T-helper 2 cell treated with Interferon-gamma antibody and Interleukin-4, amounts not matched to agents 5 μg/mL and 100 μg/mL, for 36 hours (primary cell): Measurements from ENCODE around the gene ZNF423.

Experiments
- DNase-seq: peaks from one replicate; pipeline ENCODE4 v3.0.0; 2021; ENCODE audit warnings: low spot score
- H3K27ac Mint-ChIP-seq: one replicate; pipeline ENCODE4 v1.8.0; 2021; ENCODE audit warnings: mild to moderate bottlenecking, mixed read lengths
- H3K27me3 Mint-ChIP-seq: one replicate; pipeline ENCODE4 v1.8.0; 2021; ENCODE audit warnings: low read depth, mixed read lengths
- H3K36me3 Mint-ChIP-seq: one replicate; pipeline ENCODE4 v1.8.0; 2021; ENCODE audit warnings: low read depth, mixed read lengths
- H3K4me1 Mint-ChIP-seq: one replicate; pipeline ENCODE4 v1.8.0; 2021; ENCODE audit warnings: low read depth, mixed read lengths
- H3K4me3 Mint-ChIP-seq: one replicate; pipeline ENCODE4 v1.8.0; 2022; ENCODE audit warnings: mild to moderate bottlenecking, moderate library complexity, mixed read lengths
- H3K9me3 Mint-ChIP-seq: one replicate; pipeline ENCODE4 v1.8.0; 2021; ENCODE audit warnings: mixed read lengths

ZNF423 gene

GRCh38 chr16:49651996-49652395 is 203.9 kb downstream of the ZNF423 start:
- Mint-ChIP-seq H3K4me3 (no peak overlapping the region), H3K9me3 (peaks cover 17% of the 10 kb centered on the region), H3K27ac (no peak overlapping the region), H3K27me3 (no peaks in the 10 kb centered on the region), H3K4me1 (no peaks in the 10 kb centered on the region), H3K36me3 (peaks cover 2% of the 10 kb centered on the region)
- DNase-seq: no peak

GRCh38 chr16:49651226-49651625 is 204.7 kb downstream of the ZNF423 start:
- Mint-ChIP-seq H3K27ac (no peak overlapping the region), H3K9me3 (peaks cover 20% of the 10 kb centered on the region), H3K4me3 (no peak overlapping the region), H3K36me3 (peaks cover 2% of the 10 kb centered on the region), H3K27me3 (no peaks in the 10 kb centered on the region), H3K4me1 (no peaks in the 10 kb centered on the region)
- no peak for DNase-seq

GRCh38 chr16:49650603-49651002 is 205.3 kb downstream of the ZNF423 start:
- Mint-ChIP-seq H3K9me3 (peaks cover 26% of the 10 kb centered on the region), H3K4me1 (no peaks in the 10 kb centered on the region), H3K36me3 (peaks cover 2% of the 10 kb centered on the region), H3K27ac (no peak overlapping the region), H3K27me3 (no peaks in the 10 kb centered on the region), H3K4me3 (no peak overlapping the region)
- DNase-seq: no peak

GRCh38 chr16:49649013-49649765 is 206.7 kb downstream of the ZNF423 start:
- Mint-ChIP-seq H3K4me1 (no peaks in the 10 kb centered on the region), H3K36me3 (peaks cover 2% of the 10 kb centered on the region), H3K27ac (no peak overlapping the region), H3K27me3 (no peaks in the 10 kb centered on the region), H3K9me3 (peaks cover 26% of the 10 kb centered on the region), H3K4me3 (no peak overlapping the region)
- DNase-seq: no peak

- H3K4me3 Mint-ChIP-seq: no peak overlapping the region
- no peaks in the 10 kb centered on the region for H3K4me1 Mint-ChIP-seq
Measured at GRCh38 chr16:49647673-49648072, 208.2 kb downstream of the ZNF423 start.

GRCh38 chr16:49645263-49645662 is 210.6 kb downstream of the ZNF423 start:
- H3K9me3 Mint-ChIP-seq: peaks cover 26% of the 10 kb centered on the region
- DNase-seq: no peak
- H3K4me1 Mint-ChIP-seq: no peaks in the 10 kb centered on the region
- no peak overlapping the region for H3K27ac Mint-ChIP-seq
- peaks cover 2% of the 10 kb centered on the region for H3K36me3 Mint-ChIP-seq
- H3K4me3 Mint-ChIP-seq: no peak overlapping the region
- H3K27me3 Mint-ChIP-seq: no peaks in the 10 kb centered on the region

More at GRCh38 chr16:49647673-49648072, 208.2 kb downstream of the ZNF423 start:
- Mint-ChIP-seq H3K9me3 (peaks cover 26% of the 10 kb centered on the region), H3K36me3 (peaks cover 2% of the 10 kb centered on the region), H3K27ac (no peak overlapping the region), H3K27me3 (no peaks in the 10 kb centered on the region)
- no peak for DNase-seq

- Mint-ChIP-seq H3K9me3 (peaks cover 26% of the 10 kb centered on the region), H3K27ac (no peak overlapping the region), H3K27me3 (no peaks in the 10 kb centered on the region), H3K4me1 (no peaks in the 10 kb centered on the region), H3K36me3 (peaks cover 2% of the 10 kb centered on the region), H3K4me3 (no peak overlapping the region)
- no peak for DNase-seq
Measured at GRCh38 chr16:49644145-49644463, 211.8 kb downstream of the ZNF423 start.

- no peak for DNase-seq
- Mint-ChIP-seq H3K4me1 (no peaks in the 10 kb centered on the region), H3K4me3 (no peak overlapping the region), H3K27ac (no peak overlapping the region), H3K36me3 (peaks cover 2% of the 10 kb centered on the region), H3K9me3 (peaks cover 22% of the 10 kb centered on the region), H3K27me3 (no peaks in the 10 kb centered on the region)
Measured at GRCh38 chr16:49643429-49644144, 212.3 kb downstream of the ZNF423 start.

GRCh38 chr16:49641250-49641649 is 214.7 kb downstream of the ZNF423 start:
- H3K27me3 Mint-ChIP-seq: no peaks in the 10 kb centered on the region
- H3K36me3 Mint-ChIP-seq: no peaks in the 10 kb centered on the region
- H3K9me3 Mint-ChIP-seq: peaks cover 7% of the 10 kb centered on the region
- H3K4me3 Mint-ChIP-seq: no peak overlapping the region
- H3K27ac Mint-ChIP-seq: no peak overlapping the region
- H3K4me1 Mint-ChIP-seq: no peaks in the 10 kb centered on the region
- no peak for DNase-seq

- Mint-ChIP-seq H3K27me3 (no peaks in the 10 kb centered on the region), H3K9me3 (peaks cover under 1% of the 10 kb centered on the region), H3K4me3 (no peak overlapping the region), H3K4me1 (no peaks in the 10 kb centered on the region), H3K27ac (no peak overlapping the region), H3K36me3 (no peaks in the 10 kb centered on the region)
- DNase-seq: no peak
Measured at GRCh38 chr16:49640581-49640980, 215.3 kb downstream of the ZNF423 start.

- Mint-ChIP-seq H3K27me3 (no peaks in the 10 kb centered on the region), H3K4me3 (no peak overlapping the region), H3K36me3 (no peaks in the 10 kb centered on the region), H3K27ac (no peak overlapping the region), H3K9me3 (no peaks in the 10 kb centered on the region), H3K4me1 (no peaks in the 10 kb centered on the region)
- no peak for DNase-seq
Measured at GRCh38 chr16:49639739-49640431, 216.0 kb downstream of the ZNF423 start.

GRCh38 chr16:49638673-49639610 is 217.0 kb downstream of the ZNF423 start:
- H3K4me3 Mint-ChIP-seq: no peak overlapping the region
- no peaks in the 10 kb centered on the region for H3K27me3 Mint-ChIP-seq
- no peaks in the 10 kb centered on the region for H3K4me1 Mint-ChIP-seq
- H3K36me3 Mint-ChIP-seq: no peaks in the 10 kb centered on the region
- no peaks in the 10 kb centered on the region for H3K9me3 Mint-ChIP-seq
- DNase-seq: no peak
- H3K27ac Mint-ChIP-seq: no peak overlapping the region

GRCh38 chr16:49637933-49638672 is 217.8 kb downstream of the ZNF423 start:
- Mint-ChIP-seq H3K4me1 (no peaks in the 10 kb centered on the region), H3K27me3 (no peaks in the 10 kb centered on the region), H3K4me3 (no peak overlapping the region), H3K9me3 (no peaks in the 10 kb centered on the region), H3K36me3 (no peaks in the 10 kb centered on the region), H3K27ac (no peak overlapping the region)
- no peak for DNase-seq
